ENCODE results near the gene C11orf24. TPM values are rescaled to one million over a fixed set of nuclear protein-coding genes. Genes with fewer than 3 reads are reported as not detected.
A peak's percentile ranks its signal among the peaks of the same experiment; 100 is the strongest.

Gene C11orf24
- total RNA-seq, 2 experiments from 2014 or later, result 38.0 to 40.7 TPM

DNA sequence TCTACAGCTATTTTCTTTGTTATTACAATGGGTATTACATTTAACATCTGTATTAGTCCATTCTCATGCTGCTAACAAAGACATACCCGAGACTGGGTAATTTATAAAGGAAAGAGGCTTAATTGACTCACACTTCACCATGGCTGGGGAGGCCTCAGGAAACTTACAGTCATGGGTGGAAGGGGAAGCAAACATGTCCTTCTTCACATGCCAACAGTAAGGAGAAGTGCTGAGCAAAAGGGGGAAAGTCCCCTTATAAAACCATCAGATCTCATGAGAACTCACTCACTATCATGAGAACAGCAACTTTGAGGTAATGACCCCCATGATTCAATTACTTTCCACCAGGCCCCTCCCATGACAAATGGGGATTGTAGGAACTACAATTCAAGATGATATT is 42.2 kb downstream of the C11orf24 start:
- DNase-seq (no peak), ATAC-seq (no peak)
- no peak overlapping the region for H3K4me3 Mint-ChIP-seq
- H3K36me3 Mint-ChIP-seq (ENCODE audit: low read depth), result peaks cover 4% of the 10 kb centered on the region
- no peak overlapping the region for H3K27ac Mint-ChIP-seq
- ChIA-PET POLR2A (no interaction called here), CTCF (interaction anchor here (1.5 kb wide), 1 partner anchor 27 kb away, joined by 5 read pairs; no protein-coding TSS in a partner anchor)
- no peaks in the 10 kb centered on the region for H3K4me1 Mint-ChIP-seq (ENCODE audit: low read depth)
- H3K9me3 Mint-ChIP-seq, result peaks cover 16% of the 10 kb centered on the region
- H3K27me3 Mint-ChIP-seq, result peaks cover 4% of the 10 kb centered on the region
- intact Hi-C loops (cut with micrococcal nuclease), result no loop called here
- TF ChIP-seq, protein P1, sequence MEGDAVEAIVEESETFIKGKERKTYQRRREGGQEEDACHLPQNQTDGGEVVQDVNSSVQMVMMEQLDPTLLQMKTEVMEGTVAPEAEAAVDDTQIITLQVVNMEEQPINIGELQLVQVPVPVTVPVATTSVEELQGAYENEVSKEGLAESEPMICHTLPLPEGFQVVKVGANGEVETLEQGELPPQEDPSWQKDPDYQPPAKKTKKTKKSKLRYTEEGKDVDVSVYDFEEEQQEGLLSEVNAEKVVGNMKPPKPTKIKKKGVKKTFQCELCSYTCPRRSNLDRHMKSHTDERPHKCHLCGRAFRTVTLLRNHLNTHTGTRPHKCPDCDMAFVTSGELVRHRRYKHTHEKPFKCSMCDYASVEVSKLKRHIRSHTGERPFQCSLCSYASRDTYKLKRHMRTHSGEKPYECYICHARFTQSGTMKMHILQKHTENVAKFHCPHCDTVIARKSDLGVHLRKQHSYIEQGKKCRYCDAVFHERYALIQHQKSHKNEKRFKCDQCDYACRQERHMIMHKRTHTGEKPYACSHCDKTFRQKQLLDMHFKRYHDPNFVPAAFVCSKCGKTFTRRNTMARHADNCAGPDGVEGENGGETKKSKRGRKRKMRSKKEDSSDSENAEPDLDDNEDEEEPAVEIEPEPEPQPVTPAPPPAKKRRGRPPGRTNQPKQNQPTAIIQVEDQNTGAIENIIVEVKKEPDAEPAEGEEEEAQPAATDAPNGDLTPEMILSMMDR (IDR thresholded peaks at IDR 0.05), result no peak

- Mint-ChIP-seq H3K4me1 (ENCODE audit: low read depth) (peaks cover 3% of the 10 kb centered on the region), H3K27ac (no peak overlapping the region), H3K4me3 (no peak overlapping the region), H3K9me3 (peaks cover 16% of the 10 kb centered on the region), H3K36me3 (ENCODE audit: low read depth) (peaks cover 4% of the 10 kb centered on the region), H3K27me3 (no peaks in the 10 kb centered on the region)
- TF ChIP-seq, protein P1 (IDR thresholded peaks at IDR 0.05), result no peak
- intact Hi-C loops (cut with micrococcal nuclease), result no loop called here
- CTCF ChIA-PET, result interaction anchor here (1.1 kb wide), 1 partner anchor 44 kb away, joined by 4 read pairs; no protein-coding TSS in a partner anchor
- POLR2A ChIA-PET, result no interaction called here
- DNase-seq, result no peak
- ATAC-seq, result no peak
Measured at GRCh38 chr11:68226421-68226820, 45.4 kb downstream of the C11orf24 start.

- intact Hi-C loops (cut with micrococcal nuclease), result no loop called here
- H3K4me3 Mint-ChIP-seq, result no peak overlapping the region
- no peaks in the 10 kb centered on the region for H3K27me3 Mint-ChIP-seq
- peaks cover 11% of the 10 kb centered on the region for H3K9me3 Mint-ChIP-seq
- H3K27ac Mint-ChIP-seq, result no peak overlapping the region
- ATAC-seq, result no peak
- no peak for DNase-seq
- TF ChIP-seq, protein P1 (IDR thresholded peaks at IDR 0.05), result no peak
- CTCF ChIA-PET, result no interaction called here
- peaks cover 3% of the 10 kb centered on the region for H3K4me1 Mint-ChIP-seq (ENCODE audit: low read depth)
- peaks cover 4% of the 10 kb centered on the region for H3K36me3 Mint-ChIP-seq (ENCODE audit: low read depth)
- POLR2A ChIA-PET, result no interaction called here
Measured at GRCh38 chr11:68224606-68225005, 47.2 kb downstream of the C11orf24 start.

DNA sequence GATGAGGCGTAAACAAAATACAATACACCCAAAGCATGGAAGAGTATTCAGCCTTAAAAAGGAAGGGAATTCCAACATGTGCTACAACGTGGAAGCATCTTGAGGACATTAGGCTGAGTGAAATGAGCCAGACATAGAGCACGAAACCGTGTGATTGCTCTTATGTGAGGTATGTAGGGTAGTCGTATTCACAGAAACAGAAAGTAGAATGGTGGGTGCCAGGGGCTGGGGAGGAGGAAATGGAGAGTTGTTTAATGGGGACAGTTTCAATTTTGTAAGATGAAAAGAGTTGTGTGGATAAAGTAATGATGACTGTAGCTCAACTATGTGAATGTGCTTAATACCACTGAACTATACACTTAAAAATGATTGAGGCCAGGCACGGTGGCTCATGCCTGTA is 48.5 kb downstream of the C11orf24 start:
- Mint-ChIP-seq H3K27ac (no peak overlapping the region), H3K36me3 (ENCODE audit: low read depth) (no peaks in the 10 kb centered on the region), H3K4me1 (ENCODE audit: low read depth) (peaks cover 3% of the 10 kb centered on the region), H3K27me3 (no peaks in the 10 kb centered on the region), H3K4me3 (no peak overlapping the region), H3K9me3 (no peaks in the 10 kb centered on the region)
- TF ChIP-seq, protein P1 (IDR thresholded peaks at IDR 0.05), result no peak
- intact Hi-C loops (cut with micrococcal nuclease), result no loop called here
- ChIA-PET POLR2A (interaction anchor here (0.6 kb wide), 1 partner anchor 183 kb away, joined by 3 read pairs; no protein-coding TSS in a partner anchor), CTCF (no interaction called here)
- ATAC-seq, result peak; percentile 37
- no peak for DNase-seq

DNA sequence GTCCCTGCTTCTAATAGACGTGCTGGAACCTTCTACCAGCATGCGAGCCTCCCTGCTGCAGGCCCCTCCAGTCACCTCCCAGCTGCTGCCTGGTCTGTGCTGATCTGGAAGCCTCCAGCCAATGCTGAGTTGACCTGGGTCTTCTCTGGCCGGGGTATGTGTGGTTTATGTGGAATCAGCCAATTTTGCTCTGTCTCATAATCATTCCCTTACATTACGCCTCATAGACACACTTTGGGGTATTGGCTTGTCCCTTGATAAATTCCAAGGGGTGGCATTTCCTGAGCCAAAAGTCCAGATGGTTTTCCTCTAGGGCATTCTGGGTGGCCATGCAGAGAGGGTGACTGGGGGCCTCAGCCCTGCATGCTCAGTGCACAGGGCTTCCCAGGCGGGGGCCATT is 50.4 kb downstream of the C11orf24 start:
- no peak overlapping the region for H3K27ac Mint-ChIP-seq
- intact Hi-C loops (cut with micrococcal nuclease), result no loop called here
- DNase-seq (no peak), ATAC-seq (no peak)
- no peaks in the 10 kb centered on the region for H3K36me3 Mint-ChIP-seq (ENCODE audit: low read depth)
- TF ChIP-seq, protein P1 (IDR thresholded peaks at IDR 0.05), result no peak
- peaks cover 3% of the 10 kb centered on the region for H3K4me1 Mint-ChIP-seq (ENCODE audit: low read depth)
- H3K4me3 Mint-ChIP-seq, result no peak overlapping the region
- POLR2A ChIA-PET, result no interaction called here
- CTCF ChIA-PET, result no interaction called here
- no peaks in the 10 kb centered on the region for H3K9me3 Mint-ChIP-seq
- no peaks in the 10 kb centered on the region for H3K27me3 Mint-ChIP-seq

Measured in activated CD8-positive, alpha-beta T cell treated with anti-CD3 and anti-CD28 coated beads for 36 hours (primary cell).